Fibroblast of villous mesenchyme (primary cell): ENCODE results near the gene TLCD3A. TPM values are rescaled to one million over a fixed set of nuclear protein-coding genes. Genes with fewer than 3 reads are reported as not detected.
"Not testable (repeated sequence)": the region's sequence is repeated elsewhere in the genome, so short reads cannot be mapped to it uniquely, and the experiment has no call there.

Experiments
- DNase-seq: peaks from one replicate; pipeline ENCODE4 v3.0.0-alpha.2; 2010; ENCODE audit warnings: low read depth
- H3K4me3 ChIP-seq: 2 replicates; pipeline ENCODE4 v1.5.1; 2011; ENCODE audit warnings: low read depth, mild to moderate bottlenecking, low read length
- total RNA-seq: library from RNA; depleted of rRNA; stranded (reverse); fragments of >200 nt; gene quantifications from 2 replicates; pipeline ENCODE4 v1.2.3, GENCODE V29; 2012
- TF ChIP-seq, protein P1 (sequence below): IDR thresholded peaks from 2 replicates; pipeline ENCODE4 v1.5.1; 2012; ENCODE audit warnings: low read depth, mild to moderate bottlenecking, low read length; ENCODE audit not compliant: insufficient read depth

Gene TLCD3A
- total RNA-seq, 1 donor = 32.4 TPM

GRCh38 chr17:746783-747629, 14.6 kb downstream of the TLCD3A start:
- no peak overlapping the region for H3K4me3 ChIP-seq
- DNase-seq = no peak
- TF ChIP-seq, protein P1, sequence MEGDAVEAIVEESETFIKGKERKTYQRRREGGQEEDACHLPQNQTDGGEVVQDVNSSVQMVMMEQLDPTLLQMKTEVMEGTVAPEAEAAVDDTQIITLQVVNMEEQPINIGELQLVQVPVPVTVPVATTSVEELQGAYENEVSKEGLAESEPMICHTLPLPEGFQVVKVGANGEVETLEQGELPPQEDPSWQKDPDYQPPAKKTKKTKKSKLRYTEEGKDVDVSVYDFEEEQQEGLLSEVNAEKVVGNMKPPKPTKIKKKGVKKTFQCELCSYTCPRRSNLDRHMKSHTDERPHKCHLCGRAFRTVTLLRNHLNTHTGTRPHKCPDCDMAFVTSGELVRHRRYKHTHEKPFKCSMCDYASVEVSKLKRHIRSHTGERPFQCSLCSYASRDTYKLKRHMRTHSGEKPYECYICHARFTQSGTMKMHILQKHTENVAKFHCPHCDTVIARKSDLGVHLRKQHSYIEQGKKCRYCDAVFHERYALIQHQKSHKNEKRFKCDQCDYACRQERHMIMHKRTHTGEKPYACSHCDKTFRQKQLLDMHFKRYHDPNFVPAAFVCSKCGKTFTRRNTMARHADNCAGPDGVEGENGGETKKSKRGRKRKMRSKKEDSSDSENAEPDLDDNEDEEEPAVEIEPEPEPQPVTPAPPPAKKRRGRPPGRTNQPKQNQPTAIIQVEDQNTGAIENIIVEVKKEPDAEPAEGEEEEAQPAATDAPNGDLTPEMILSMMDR = no peak

DNA sequence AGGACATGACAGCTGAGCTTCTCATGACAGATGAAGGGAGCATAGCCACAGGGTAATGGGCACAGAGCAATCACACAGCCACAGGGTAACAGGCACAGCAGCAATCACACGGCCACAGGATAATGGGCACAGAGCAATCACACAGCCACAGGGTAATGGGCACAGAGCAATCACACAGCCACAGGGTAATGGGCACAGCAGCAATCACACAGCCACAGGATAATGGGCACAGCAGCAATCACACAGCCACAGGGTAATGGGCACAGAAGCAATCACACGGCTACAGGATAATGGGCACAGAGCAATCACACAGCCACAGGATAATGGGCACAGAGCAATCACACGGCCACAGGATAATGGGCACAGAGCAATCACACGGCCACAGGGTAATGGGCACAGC, 16.2 kb downstream of the TLCD3A start:
- DNase-seq, H3K4me3 ChIP-seq: not testable (repeated sequence)

GRCh38 chr17:749359-749758, 17.0 kb downstream of the TLCD3A start:
- not testable (repeated sequence) for H3K4me3 ChIP-seq, DNase-seq

- TF ChIP-seq, protein P1 = no peak
- peak overlapping the region; percentile 70 for H3K4me3 ChIP-seq
- no peak for DNase-seq
These were observed 18.1 kb downstream of the TLCD3A start for GRCh38 chr17:750431-751037.

GRCh38 chr17:751269-752001, 19.0 kb downstream of the TLCD3A start:
- peak overlapping the region; percentile 70 for H3K4me3 ChIP-seq
- DNase-seq = peak; percentile 66
- TF ChIP-seq, protein P1 = no peak

GRCh38 chr17:752002-752619, 19.7 kb downstream of the TLCD3A start, which contains the start of gene GEMIN4:
TSS of gene GEMIN4 (minus strand) at chr17:752264. CDS start at chr17:752142, 122 bp downstream.
- peak; percentile 88 for DNase-seq
- TF ChIP-seq, protein P1 = peak; percentile 84
- H3K4me3 ChIP-seq = peak within 1 kb of the TSS; percentile 70

- TF ChIP-seq, protein P1 = no peak
- peak; percentile 69 for DNase-seq
- H3K4me3 ChIP-seq = peak overlapping the region; percentile 70
These were observed 20.3 kb downstream of the TLCD3A start for GRCh38 chr17:752620-753219.
